ENCODE results near the gene CYP24A1.

The CYP24A1 gene

GRCh38 chr20:54160065-54161007, 13.4 kb downstream of the CYP24A1 start:
- Histone ChIP-seq H3K4me3 (ENCODE audit: low read length) (no peak overlapping the region), H3K79me2 (ENCODE audit: control insufficient read depth, low read length) (no peaks in the 10 kb centered on the region), H3K4me1 (ENCODE audit: control insufficient read depth, low read length) (no peaks in the 10 kb centered on the region), H3K27ac (ENCODE audit: low read depth, low read length) (no peak overlapping the region), H3K4me2 (ENCODE audit: low read length) (no peak overlapping the region), H3K9me2 (replicated peaks; ENCODE audit: control insufficient read depth, low read length) (no peaks in the 10 kb centered on the region), H4K20me1 (ENCODE audit: control insufficient read depth, insufficient read depth, low read depth, low read length) (no peaks in the 10 kb centered on the region; the same call in 1 of the 2 replicates), H3K27me3 (ENCODE audit: control insufficient read depth, low read length) (no peaks in the 10 kb centered on the region), H3F3A (ENCODE audit: control insufficient read depth, insufficient read depth) (no peaks in the 10 kb centered on the region), H3K36me3 (ENCODE audit: control insufficient read depth, low read length) (no peaks in the 10 kb centered on the region), H3K9me3 (ENCODE audit: control insufficient read depth, insufficient read depth, low read length) (no peaks in the 10 kb centered on the region)
- TF ChIP-seq, protein P1, sequence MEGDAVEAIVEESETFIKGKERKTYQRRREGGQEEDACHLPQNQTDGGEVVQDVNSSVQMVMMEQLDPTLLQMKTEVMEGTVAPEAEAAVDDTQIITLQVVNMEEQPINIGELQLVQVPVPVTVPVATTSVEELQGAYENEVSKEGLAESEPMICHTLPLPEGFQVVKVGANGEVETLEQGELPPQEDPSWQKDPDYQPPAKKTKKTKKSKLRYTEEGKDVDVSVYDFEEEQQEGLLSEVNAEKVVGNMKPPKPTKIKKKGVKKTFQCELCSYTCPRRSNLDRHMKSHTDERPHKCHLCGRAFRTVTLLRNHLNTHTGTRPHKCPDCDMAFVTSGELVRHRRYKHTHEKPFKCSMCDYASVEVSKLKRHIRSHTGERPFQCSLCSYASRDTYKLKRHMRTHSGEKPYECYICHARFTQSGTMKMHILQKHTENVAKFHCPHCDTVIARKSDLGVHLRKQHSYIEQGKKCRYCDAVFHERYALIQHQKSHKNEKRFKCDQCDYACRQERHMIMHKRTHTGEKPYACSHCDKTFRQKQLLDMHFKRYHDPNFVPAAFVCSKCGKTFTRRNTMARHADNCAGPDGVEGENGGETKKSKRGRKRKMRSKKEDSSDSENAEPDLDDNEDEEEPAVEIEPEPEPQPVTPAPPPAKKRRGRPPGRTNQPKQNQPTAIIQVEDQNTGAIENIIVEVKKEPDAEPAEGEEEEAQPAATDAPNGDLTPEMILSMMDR (IDR thresholded peaks at IDR 0.05; ENCODE audit: low read depth, low read length, poor library complexity, severe bottlenecking), result no peak
- TF ChIP-seq EZH2phosphoT487 (IDR thresholded peaks at IDR 0.05; ENCODE audit: borderline replicate concordance, low read length), result no peak

- Histone ChIP-seq H3K27me3 (ENCODE audit: control insufficient read depth, low read length) (no peaks in the 10 kb centered on the region), H3K9me3 (ENCODE audit: control insufficient read depth, insufficient read depth, low read length) (no peaks in the 10 kb centered on the region), H3K36me3 (ENCODE audit: control insufficient read depth, low read length) (no peaks in the 10 kb centered on the region), H3K4me2 (ENCODE audit: low read length) (no peak overlapping the region), H4K20me1 (ENCODE audit: control insufficient read depth, insufficient read depth, low read depth, low read length) (no peaks in the 10 kb centered on the region; the same call in 1 of the 2 replicates), H3K4me1 (ENCODE audit: control insufficient read depth, low read length) (no peaks in the 10 kb centered on the region), H3K4me3 (ENCODE audit: low read length) (no peak overlapping the region), H3K9me2 (replicated peaks; ENCODE audit: control insufficient read depth, low read length) (no peaks in the 10 kb centered on the region), H3K79me2 (ENCODE audit: control insufficient read depth, low read length) (no peaks in the 10 kb centered on the region), H3K27ac (ENCODE audit: low read depth, low read length) (no peak overlapping the region), H3F3A (ENCODE audit: control insufficient read depth, insufficient read depth) (no peaks in the 10 kb centered on the region)
- TF ChIP-seq EZH2phosphoT487 (IDR thresholded peaks at IDR 0.05; ENCODE audit: borderline replicate concordance, low read length), result no peak
- TF ChIP-seq, protein P1 (IDR thresholded peaks at IDR 0.05; ENCODE audit: low read depth, low read length, poor library complexity, severe bottlenecking), result no peak
These were observed 14.8 kb downstream of the CYP24A1 start for GRCh38 chr20:54158856-54159418.

DNA sequence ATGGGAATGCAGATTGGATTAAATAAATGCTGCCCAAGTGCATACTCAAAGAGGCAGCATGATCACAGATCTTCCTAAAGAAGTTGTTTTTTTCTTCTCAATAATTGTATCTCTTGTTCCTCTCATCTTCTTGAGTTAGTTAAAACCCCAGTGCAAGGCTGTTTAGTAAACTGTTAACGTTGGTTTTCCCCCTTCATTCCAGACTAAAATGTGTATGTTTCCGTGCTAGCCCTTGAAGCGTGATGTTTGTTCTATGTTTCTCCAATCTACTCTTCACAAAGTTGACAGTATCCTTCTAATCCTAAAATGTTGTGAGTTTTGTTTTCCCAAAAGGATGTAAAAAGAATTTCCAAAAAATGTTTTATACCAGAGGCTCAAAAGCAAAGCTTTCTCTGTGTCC, 15.6 kb downstream of the CYP24A1 start:
- H3K4me3 ChIP-seq (ENCODE audit: low read length), result no peak overlapping the region
- TF ChIP-seq EZH2phosphoT487 (IDR thresholded peaks at IDR 0.05; ENCODE audit: borderline replicate concordance, low read length), result no peak
- TF ChIP-seq, protein P1 (IDR thresholded peaks at IDR 0.05; ENCODE audit: low read depth, low read length, poor library complexity, severe bottlenecking), result no peak
- no peaks in the 10 kb centered on the region for H3K36me3 ChIP-seq (ENCODE audit: control insufficient read depth, low read length)
- no peaks in the 10 kb centered on the region for H3K79me2 ChIP-seq (ENCODE audit: control insufficient read depth, low read length)
- no peaks in the 10 kb centered on the region for H3K4me1 ChIP-seq (ENCODE audit: control insufficient read depth, low read length)
- no peaks in the 10 kb centered on the region; the same call in 1 of the 2 replicates for H4K20me1 ChIP-seq (ENCODE audit: control insufficient read depth, insufficient read depth, low read depth, low read length)
- no peaks in the 10 kb centered on the region for H3K27me3 ChIP-seq (ENCODE audit: control insufficient read depth, low read length)
- no peaks in the 10 kb centered on the region for H3F3A ChIP-seq (ENCODE audit: control insufficient read depth, insufficient read depth)
- no peaks in the 10 kb centered on the region for H3K9me3 ChIP-seq (ENCODE audit: control insufficient read depth, insufficient read depth, low read length)
- H3K4me2 ChIP-seq (ENCODE audit: low read length), result no peak overlapping the region
- H3K27ac ChIP-seq (ENCODE audit: low read depth, low read length), result no peak overlapping the region
- no peaks in the 10 kb centered on the region for H3K9me2 ChIP-seq (replicated peaks; ENCODE audit: control insufficient read depth, low read length)
